HepG2 (cell line): ENCODE data around the gene ABI2. TPM values are rescaled to one million over a fixed set of nuclear protein-coding genes. Genes with fewer than 3 reads are reported as not detected.

ENCODE experiments used
- ATAC-seq: fragments of 200-7000 bp; cut with Tn5 transposase; 3 replicates; pipeline ENCODE4 v1.9.1; 2020; ENCODE audit warnings: mild to moderate bottlenecking, moderate library complexity
- BruUV-seq: library from RNA; stranded (reverse); fragments of 400-500 nt; replicated peaks from 2 replicates; lab custom pipeline; 2021; lab: Mats Ljungman, UMichigan
- CTCF ChIA-PET: fragments of 300-600 bp; formaldehyde crosslinking; extraction: SDS; loops from one replicate; lab custom pipeline; 2021; ENCODE audit warnings: low total read pairs, inconsistent platforms, low intra/inter-chr PET ratio; lab: Yijun Ruan, JAX
- POLR2A ChIA-PET: fragments of 350-600 bp; sonication (Branson Sonifier 250); formaldehyde crosslinking; loops from one replicate; lab custom pipeline; 2020; ENCODE audit warnings: antibody characterized with exemption, inconsistent platforms; lab: Yijun Ruan, JAX
- DNase-seq: peaks from one replicate; pipeline ENCODE4 v3.0.0-alpha.2; 2015; ENCODE audit warnings: low spot score
- FAIRE-seq: peaks from 3 replicates; lab custom pipeline; 2011; peaks lifted over from hg19 to GRCh38; lab: Jason Lieb, UNC
- H2AFZ ChIP-seq: one replicate; pipeline ENCODE4 v1.6.1; 2011; ENCODE audit warnings: low read length, inconsistent platforms
- H3K27ac ChIP-seq: fragments of 300-600 bp; 3 replicates; pipeline ENCODE4 v1.8.0; 2011; ENCODE audit warnings: mixed run types, mild to moderate bottlenecking, mixed read lengths, low read length, inconsistent platforms; ENCODE audit not compliant: insufficient read depth; ENCODE audit errors: extremely low read length
- H3K27me3 ChIP-seq, 2 experiments: fragments of 200-600 bp in 1 of 2; 2 replicates in 1 of 2; 3 replicates in 1 of 2; pipeline versions ENCODE4 v1.6.0 to v1.8.0; 2011; ENCODE audit warnings: low read length in 2 of 2, mild to moderate bottlenecking in 2 of 2, moderate library complexity in 2 of 2, inconsistent platforms in 1 of 2; ENCODE audit not compliant: insufficient read depth in 2 of 2, control insufficient read depth in 1 of 2
- H3K36me3 ChIP-seq, 2 experiments: fragments of 200-600 bp in 1 of 2; replicated peaks in 1 of 2; 2 replicates in 1 of 2; 3 replicates in 1 of 2; pipeline versions ENCODE4 v1.5.1 to v1.8.0; 2011; ENCODE audit warnings: low read length in 2 of 2, inconsistent platforms in 1 of 2; ENCODE audit not compliant: insufficient read depth in 2 of 2, control insufficient read depth in 1 of 2
- H3K4me1 ChIP-seq: 2 replicates; pipeline ENCODE4 v1.5.1; 2012; ENCODE audit warnings: low read length, inconsistent platforms; ENCODE audit not compliant: insufficient read depth
- H3K4me2 ChIP-seq: 2 replicates; pipeline ENCODE4 v1.6.0; 2011; ENCODE audit warnings: low read depth, low read length, inconsistent platforms
- H3K4me3 ChIP-seq, 3 experiments: fragments of 200-600 bp in 1 of 3; sonication (generic), shearing (Covaris generic) in 1 of 3; replicated peaks in 1 of 3; 2 replicates each; pipeline ENCODE4 v1.5.1; 2011 to 2016; ENCODE audit warnings: low read length in 3 of 3, inconsistent platforms in 2 of 3, low read depth in 2 of 3, mild to moderate bottlenecking in 2 of 3, control low read depth in 1 of 3, mixed read lengths in 1 of 3; ENCODE audit not compliant: insufficient read depth in 1 of 3
- H3K79me2 ChIP-seq: one replicate; pipeline ENCODE4 v1.6.1; 2011; ENCODE audit warnings: low read length, inconsistent platforms; ENCODE audit not compliant: insufficient read depth
- H3K9ac ChIP-seq: 2 replicates; pipeline ENCODE4 v1.6.0; 2011; ENCODE audit warnings: mild to moderate bottlenecking, low read depth, low read length, inconsistent platforms; ENCODE audit not compliant: insufficient read depth
- H3K9me3 ChIP-seq: 2 replicates; pipeline ENCODE4 v1.5.1; 2012; ENCODE audit warnings: mild to moderate bottlenecking, low read length
- H4K20me1 ChIP-seq: 2 replicates; pipeline ENCODE4 v1.6.0; 2011; ENCODE audit warnings: inconsistent platforms, mild to moderate bottlenecking, low read length, moderate library complexity; ENCODE audit not compliant: insufficient read depth
- CREM ChIP-seq, 2 experiments: sonication (generic) in 1 of 2; formaldehyde crosslinking in 1 of 2; IDR thresholded peaks; 2 replicates each; pipeline versions ENCODE4 v1.4.0 to v1.6.1; 2016 to 2020; ENCODE audit warnings: antibody characterized with exemption in 1 of 2, mild to moderate bottlenecking in 1 of 2, missing genetic modification reagents in 1 of 2
- GLI4 ChIP-seq: sonication (generic); formaldehyde crosslinking; IDR thresholded peaks from 2 replicates; pipeline ENCODE4 v1.5.1; 2020; ENCODE audit warnings: missing genetic modification reagents, mild to moderate bottlenecking, moderate library complexity, borderline replicate concordance
- KMT2B ChIP-seq: IDR thresholded peaks from 2 replicates; pipeline ENCODE4 v1.6.1; 2016; ENCODE audit warnings: missing genetic modification reagents, missing compliant biosample characterization
- NFKBIZ ChIP-seq: IDR thresholded peaks from 2 replicates; pipeline ENCODE4 v1.6.1; 2018; ENCODE audit warnings: missing genetic modification reagents, missing compliant biosample characterization
- REXO4 ChIP-seq: sonication (generic); formaldehyde crosslinking; IDR thresholded peaks from 2 replicates; pipeline ENCODE4 v1.8.0; 2022; ENCODE audit warnings: missing genetic modification reagents, mild to moderate bottlenecking, borderline replicate concordance
- ZNF263 ChIP-seq: sonication (generic); formaldehyde crosslinking; IDR thresholded peaks from 2 replicates; pipeline ENCODE4 v1.4.0; 2020; ENCODE audit warnings: missing genetic modification reagents
- ZNF672 ChIP-seq: sonication (generic); formaldehyde crosslinking; IDR thresholded peaks from 2 replicates; pipeline ENCODE4 v1.8.1; 2022; ENCODE audit warnings: missing genetic modification reagents
- in situ Hi-C: cut with HindIII; loops from 2 replicates; pipeline ENCODE4 v1.10.0; 2017; ENCODE audit warnings: low pct_unique_long_range_greater_than_20kb; ENCODE audit not compliant: extremely low pct_ligation_motif_present
- intact Hi-C: fragments of 100-400 bp; cut with micrococcal nuclease; formaldehyde crosslinking; loops from one replicate; pipeline ENCODE4 v1.10.0; 2022; ENCODE audit not compliant: unreplicated experiment
- polyA plus RNA-seq, 8 experiments: library from polyadenylated mRNA; depleted of rRNA in 3 of 8; stranded (reverse) in 7 of 8; unstranded in 1 of 8; fragments of >200 nt; fragmentation: Illumina TruSeq in 4 of 8; extraction: Trizol in 4 of 8; gene quantifications; 2 replicates each; pipeline versions ENCODE4 v1.2.1 to v1.2.3, GENCODE V29; 2011 to 2016; ENCODE audit warnings: low read depth in 4 of 8, missing spikeins in 1 of 8, mixed read lengths in 1 of 8; ENCODE audit not compliant: insufficient read depth in 1 of 8
- total RNA-seq, 5 experiments: library from RNA; depleted of rRNA; stranded (reverse); fragments of >200 nt; fragmentation: Illumina TruSeq; extraction: Trizol; gene quantifications; 2 replicates each; pipeline ENCODE4 v1.2.3, GENCODE V29; 2016; ENCODE audit warnings: low read depth in 1 of 5
- TF ChIP-seq, protein P1 (sequence below): sonication (generic); formaldehyde crosslinking; IDR thresholded peaks from 2 replicates; pipeline ENCODE4 v1.5.1; 2020; ENCODE audit warnings: missing genetic modification reagents, mild to moderate bottlenecking, borderline replicate concordance
- TF ChIP-seq, protein P2 (sequence below): IDR thresholded peaks from 2 replicates; pipeline ENCODE4 v1.6.1; 2016; ENCODE audit warnings: control low read depth
- TF ChIP-seq, protein P3 (sequence below): IDR thresholded peaks from 2 replicates; pipeline ENCODE4 v1.6.1; 2016; ENCODE audit warnings: low read depth, control low read depth

ABI2 gene
- total and polyA plus RNA-seq, 2 of the 13 experiments (the other 11 are each of a cell fraction or from before 2014, with no cell fraction given), result 28.4 to 32.4 TPM

DNA sequence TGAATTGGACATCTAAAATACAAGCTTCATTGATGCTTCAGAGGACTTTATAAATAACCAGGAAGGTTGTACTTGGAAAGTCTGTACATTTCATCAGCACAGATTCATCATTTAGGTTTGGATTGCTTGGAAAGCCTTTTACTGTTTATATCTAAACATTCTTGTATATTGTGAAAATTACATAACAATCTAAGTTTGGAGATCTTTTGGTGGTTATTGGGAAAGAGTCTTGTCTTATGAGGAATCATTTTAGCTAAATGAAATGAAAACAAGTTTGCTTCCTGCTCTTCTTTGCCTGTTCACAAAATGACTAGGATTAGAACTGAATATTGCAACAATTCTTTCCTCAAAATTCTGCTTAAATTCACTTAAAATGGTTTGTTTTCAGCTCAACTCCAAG, 79.3 kb downstream of the ABI2 start:
- ATAC-seq (no peak), FAIRE-seq (no peak), DNase-seq (no peak)
- no peaks in the 10 kb centered on the region for H3K9me3 ChIP-seq
- no peaks in the 10 kb centered on the region for H3K27me3 ChIP-seq
- no peak overlapping the region for H3K4me2 ChIP-seq
- CTCF ChIA-PET, result no interaction called here
- no TSS peak for BruUV-seq
- peaks cover 5 to 61% of the 10 kb centered on the region in 2 experiments for H3K36me3 ChIP-seq
- no peaks in the 10 kb centered on the region for H3K79me2 ChIP-seq
- H2AFZ ChIP-seq, result no peak overlapping the region
- H3K4me1 ChIP-seq, result no peaks in the 10 kb centered on the region
- H4K20me1 ChIP-seq, result no peaks in the 10 kb centered on the region
- POLR2A ChIA-PET, result no interaction called here
- intact Hi-C loops, result no loop called here
- H3K27ac ChIP-seq, result no peak overlapping the region
- H3K9ac ChIP-seq, result no peak overlapping the region
- TF ChIP-seq, protein P1, sequence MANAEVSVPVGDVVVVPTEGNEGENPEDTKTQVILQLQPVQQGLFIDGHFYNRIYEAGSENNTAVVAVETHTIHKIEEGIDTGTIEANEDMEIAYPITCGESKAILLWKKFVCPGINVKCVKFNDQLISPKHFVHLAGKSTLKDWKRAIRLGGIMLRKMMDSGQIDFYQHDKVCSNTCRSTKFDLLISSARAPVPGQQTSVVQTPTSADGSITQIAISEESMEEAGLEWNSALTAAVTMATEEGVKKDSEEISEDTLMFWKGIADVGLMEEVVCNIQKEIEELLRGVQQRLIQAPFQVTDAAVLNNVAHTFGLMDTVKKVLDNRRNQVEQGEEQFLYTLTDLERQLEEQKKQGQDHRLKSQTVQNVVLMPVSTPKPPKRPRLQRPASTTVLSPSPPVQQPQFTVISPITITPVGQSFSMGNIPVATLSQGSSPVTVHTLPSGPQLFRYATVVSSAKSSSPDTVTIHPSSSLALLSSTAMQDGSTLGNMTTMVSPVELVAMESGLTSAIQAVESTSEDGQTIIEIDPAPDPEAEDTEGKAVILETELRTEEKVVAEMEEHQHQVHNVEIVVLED, result no peak
- TF ChIP-seq CREM (IDR thresholded peaks at IDR 0.05), result no peak
- no peak for TF ChIP-seq CREM (CRISPR knock-in tag; IDR thresholded peaks at IDR 0.05)
- no peak for TF ChIP-seq NFKBIZ (CRISPR knock-in tag)
- TF ChIP-seq KMT2B, result no peak
- TF ChIP-seq GLI4 (CRISPR knock-in tag), result no peak
- TF ChIP-seq, protein P2, sequence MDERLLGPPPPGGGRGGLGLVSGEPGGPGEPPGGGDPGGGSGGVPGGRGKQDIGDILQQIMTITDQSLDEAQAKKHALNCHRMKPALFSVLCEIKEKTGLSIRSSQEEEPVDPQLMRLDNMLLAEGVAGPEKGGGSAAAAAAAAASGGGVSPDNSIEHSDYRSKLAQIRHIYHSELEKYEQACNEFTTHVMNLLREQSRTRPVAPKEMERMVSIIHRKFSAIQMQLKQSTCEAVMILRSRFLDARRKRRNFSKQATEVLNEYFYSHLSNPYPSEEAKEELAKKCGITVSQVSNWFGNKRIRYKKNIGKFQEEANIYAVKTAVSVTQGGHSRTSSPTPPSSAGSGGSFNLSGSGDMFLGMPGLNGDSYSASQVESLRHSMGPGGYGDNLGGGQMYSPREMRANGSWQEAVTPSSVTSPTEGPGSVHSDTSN (CRISPR knock-in tag), result no peak
- TF ChIP-seq, protein P3, sequence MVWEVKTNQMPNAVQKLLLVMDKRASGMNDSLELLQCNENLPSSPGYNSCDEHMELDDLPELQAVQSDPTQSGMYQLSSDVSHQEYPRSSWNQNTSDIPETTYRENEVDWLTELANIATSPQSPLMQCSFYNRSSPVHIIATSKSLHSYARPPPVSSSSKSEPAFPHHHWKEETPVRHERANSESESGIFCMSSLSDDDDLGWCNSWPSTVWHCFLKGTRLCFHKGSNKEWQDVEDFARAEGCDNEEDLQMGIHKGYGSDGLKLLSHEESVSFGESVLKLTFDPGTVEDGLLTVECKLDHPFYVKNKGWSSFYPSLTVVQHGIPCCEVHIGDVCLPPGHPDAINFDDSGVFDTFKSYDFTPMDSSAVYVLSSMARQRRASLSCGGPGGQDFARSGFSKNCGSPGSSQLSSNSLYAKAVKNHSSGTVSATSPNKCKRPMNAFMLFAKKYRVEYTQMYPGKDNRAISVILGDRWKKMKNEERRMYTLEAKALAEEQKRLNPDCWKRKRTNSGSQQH (CRISPR knock-in tag), result no peak
- no peak for TF ChIP-seq ZNF263 (CRISPR knock-in tag)
- no peak for TF ChIP-seq REXO4 (CRISPR knock-in tag)
- no peak for TF ChIP-seq ZNF672 (CRISPR knock-in tag)
- TF ChIP-seq, all 625 proteins: peak for 0
- in situ Hi-C loops, result no loop called here
- no peak overlapping the region for H3K4me3 ChIP-seq
